Heart right ventricle (tissue), 16 donors: ENCODE data around the gene PDHX. TPM values are rescaled to one million over a fixed set of nuclear protein-coding genes. Genes with fewer than 3 reads are reported as not detected.
"Not testable (repeated sequence)": the region's sequence is repeated elsewhere in the genome, so short reads cannot be mapped to it uniquely, and the experiment has no call there.

Source experiments
- ATAC-seq, 8 donors: fragments of 200-7000 bp; cut with Tn5 transposase; one replicate each; pipeline ENCODE4 v1.9.1; 2020; ENCODE audit warnings: mild to moderate bottlenecking in 8 of 8, moderate library complexity in 8 of 8, moderate number of reproducible peaks in 1 of 8
- DNase-seq, 2 donors: peaks; one replicate each; pipeline ENCODE4 v3.0.0-alpha.2; 2020
- H3K27ac ChIP-seq, 10 donors: fragments of 200-600 bp; sonication (generic) in 2 of 10; one replicate each; pipeline versions ENCODE4 v1.5.0 to v1.8.0; 2020 to 2022; ENCODE audit warnings: mild to moderate bottlenecking in 3 of 10
- H3K27me3 ChIP-seq, 7 donors: fragments of 200-600 bp; one replicate each; pipeline ENCODE4 v1.8.0; 2021 to 2022; ENCODE audit warnings: mild to moderate bottlenecking in 2 of 7
- H3K36me3 ChIP-seq, 9 donors: fragments of 200-600 bp; sonication (generic) in 1 of 9; one replicate each; pipeline versions ENCODE4 v1.5.0 to v1.8.0; 2020 to 2022; ENCODE audit warnings: mild to moderate bottlenecking in 2 of 9
- H3K4me1 ChIP-seq, 9 donors: fragments of 200-600 bp; sonication (generic) in 1 of 9; one replicate each; pipeline versions ENCODE4 v1.5.0 to v1.8.0; 2020 to 2022; ENCODE audit warnings: mild to moderate bottlenecking in 4 of 9
- H3K4me3 ChIP-seq, 10 donors: fragments of 200-600 bp; sonication (generic) in 2 of 10; one replicate each; pipeline versions ENCODE4 v1.5.0 to v1.8.0; 2020 to 2022; ENCODE audit warnings: mild to moderate bottlenecking in 7 of 10, moderate library complexity in 2 of 10
- H3K9me3 ChIP-seq, 11 donors: fragments of 200-600 bp in 10 of 11; sonication (generic) in 2 of 11; one replicate each; pipeline versions ENCODE4 v1.5.0 to v1.8.0; 2013 to 2022; ENCODE audit warnings: mild to moderate bottlenecking in 2 of 11, control low read depth in 1 of 11, moderate library complexity in 1 of 11
- WGBS, 2 donors: extraction: QIAGEN DNeasy Blood & Tissue Kit; methylation state at CpG; one replicate each; pipeline ENCODE4 v1.1.7; 2013; ENCODE audit warnings: inconsistent platforms in 1 of 2; 5-methylcytosine and 5-hydroxymethylcytosine counted together
- intact Hi-C, 10 donors: fragments of 100-400 bp; cut with DNase I; formaldehyde crosslinking; loops; one replicate each; pipeline versions ENCODE4 v1.11.1 to v1.14.2; 2022
- polyA plus RNA-seq, 2 donors: library from polyadenylated mRNA; stranded (reverse); fragments of 200-250 nt; gene quantifications; one replicate each; pipeline ENCODE4 v1.2.3, GENCODE V29; 2013
- total RNA-seq, 10 donors: library from RNA; stranded (reverse); fragmentation: NEBNext Ultra II Directional in 3 of 10; extraction: Animal tissue kit (Norgen Biotek cat#: 25700) in 3 of 10; gene quantifications; one replicate each; pipeline versions ENCODE4 v1.2.1 to v1.2.4, GENCODE V29; 2021 to 2023
- TF ChIP-seq, protein P1 (sequence below), 9 donors: fragments of 200-600 bp; sonication (generic) in 2 of 9; IDR thresholded peaks; one replicate each; pipeline versions ENCODE4 v1.5.0 to v1.8.0; 2021 to 2022; ENCODE audit warnings: antibody characterized with exemption in 9 of 9, mild to moderate bottlenecking in 5 of 9, moderate library complexity in 1 of 9
- donor health status: Arrhythmogenic right ventricular cardiomyopathy.
- donor health status: ischemic (EF 13 %, LVEDD 7.1; RV severe dilation, severe dysfunction).
- donor health status: healthy with polysubstance abuse.
- donor health status: DM: no; HTN: yes; CAD: no.
- donor health status: DM: no; HTN: no; CAD: no.
- donor health status: ischemic (EF 25% LVEDD 6.9; RV normal size, moderate dysfunction).
- donor health status: ischemic (EF 25% LVEDD 5.7; RV mildly dilated, moderate dysfunction).
- donor health status: healthy.
- donor health status: DM: yes; HTN: yes; CAD: no.
- donor health status: Ischemic cardiomyopathy.
- donor health status: ischemic (EF 35%, LVEDD 5.7; RV mildly dilated, moderate dysfunction).
- donor health status: nonischemic (EF 11% LVEDD 7.7; RV severe dilation, severe dysfunction).
- donor health status: DM: yes; HTN: yes; CAD: no.
- donor health status: PGD.
- donor health status: ischemic (EF 29% LVEDD 5.4; RV normal size, mild dysfunction).
- donor health status: nonischemic (EF 23%, LVEDD 6.1; RV moderate dilation, normal function).

The PDHX gene
- total and polyA plus RNA-seq, 12 donors = 52.7 to 203 (median 171) TPM

DNA sequence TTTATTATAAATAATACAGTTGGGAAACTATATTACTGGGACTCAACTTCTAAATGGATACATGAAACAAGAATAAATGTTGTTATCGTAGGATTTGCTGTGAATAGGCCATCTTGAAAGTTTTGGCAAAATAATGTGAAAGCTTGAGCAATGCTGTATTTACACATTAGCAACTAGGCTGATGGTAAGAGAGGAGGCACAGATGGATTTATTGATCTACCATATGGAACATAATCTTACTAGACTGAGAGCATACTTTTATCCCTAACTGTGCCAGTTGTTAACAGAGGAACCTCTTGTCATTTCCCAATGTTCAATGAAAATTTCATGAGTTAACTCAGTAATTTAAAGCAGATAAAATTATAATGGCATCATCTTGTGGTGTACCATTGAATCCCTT, 23.0 kb upstream of the PDHX start:
- Histone ChIP-seq H3K36me3 (peaks cover 0 to 14% (median 0%) of the 10 kb centered on the region in 9 donors), H3K27ac (no peak overlapping the region), H3K4me1 (no peaks in the 10 kb centered on the region), H3K4me3 (no peak overlapping the region), H3K9me3 (peaks cover 0 to 18% (median 0%) of the 10 kb centered on the region in 11 donors), H3K27me3 (no peaks in the 10 kb centered on the region)
- TF ChIP-seq, protein P1, sequence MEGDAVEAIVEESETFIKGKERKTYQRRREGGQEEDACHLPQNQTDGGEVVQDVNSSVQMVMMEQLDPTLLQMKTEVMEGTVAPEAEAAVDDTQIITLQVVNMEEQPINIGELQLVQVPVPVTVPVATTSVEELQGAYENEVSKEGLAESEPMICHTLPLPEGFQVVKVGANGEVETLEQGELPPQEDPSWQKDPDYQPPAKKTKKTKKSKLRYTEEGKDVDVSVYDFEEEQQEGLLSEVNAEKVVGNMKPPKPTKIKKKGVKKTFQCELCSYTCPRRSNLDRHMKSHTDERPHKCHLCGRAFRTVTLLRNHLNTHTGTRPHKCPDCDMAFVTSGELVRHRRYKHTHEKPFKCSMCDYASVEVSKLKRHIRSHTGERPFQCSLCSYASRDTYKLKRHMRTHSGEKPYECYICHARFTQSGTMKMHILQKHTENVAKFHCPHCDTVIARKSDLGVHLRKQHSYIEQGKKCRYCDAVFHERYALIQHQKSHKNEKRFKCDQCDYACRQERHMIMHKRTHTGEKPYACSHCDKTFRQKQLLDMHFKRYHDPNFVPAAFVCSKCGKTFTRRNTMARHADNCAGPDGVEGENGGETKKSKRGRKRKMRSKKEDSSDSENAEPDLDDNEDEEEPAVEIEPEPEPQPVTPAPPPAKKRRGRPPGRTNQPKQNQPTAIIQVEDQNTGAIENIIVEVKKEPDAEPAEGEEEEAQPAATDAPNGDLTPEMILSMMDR (IDR thresholded peaks at IDR 0.05) = no peak
- no peak for ATAC-seq
- DNase-seq = no peak
- intact Hi-C loops = loop anchor here in 2 of 10 donors (5.0 to 10.0 kb wide), 2 partner anchors 306 to 379 kb away; partner anchors contain the start of gene ELF5 (in 1 of the 2)
- WGBS, 2 donors = 95 to 96% methylated on average over 1 of the region's 1 CpG

DNA sequence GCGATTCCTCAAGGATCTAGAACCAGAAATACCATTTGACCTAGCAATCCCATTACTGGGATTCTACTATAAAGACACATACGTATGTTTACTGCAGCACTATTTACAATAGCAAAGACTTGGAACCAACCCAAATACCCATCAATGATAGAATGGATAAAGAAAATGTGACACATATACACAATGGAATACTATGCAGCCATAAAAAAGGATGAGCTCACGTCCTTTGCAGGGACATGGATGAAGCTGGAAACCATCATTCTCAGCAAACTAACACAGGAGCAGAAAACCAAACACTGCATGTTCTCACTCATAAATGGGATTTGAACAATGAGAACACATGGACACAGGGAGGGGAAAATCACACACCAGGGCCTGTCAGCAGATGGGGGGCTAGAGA, 20.2 kb upstream of the PDHX start:
- not testable (repeated sequence) for ATAC-seq, DNase-seq, H3K36me3 ChIP-seq, H3K4me1 ChIP-seq, H3K27ac ChIP-seq, H3K4me3 ChIP-seq, H3K27me3 ChIP-seq
- intact Hi-C loops = loop anchor here in 1 of 10 donors (10.0 kb wide), 1 partner anchor 381 kb away; the partner anchor contains the start of gene ELF5
- peaks cover 0 to 46% (median 17%) of the 10 kb centered on the region in 11 donors for H3K9me3 ChIP-seq
- 92 to 93% methylated on average over 3 of the region's 3 CpGs for WGBS, 2 donors

DNA sequence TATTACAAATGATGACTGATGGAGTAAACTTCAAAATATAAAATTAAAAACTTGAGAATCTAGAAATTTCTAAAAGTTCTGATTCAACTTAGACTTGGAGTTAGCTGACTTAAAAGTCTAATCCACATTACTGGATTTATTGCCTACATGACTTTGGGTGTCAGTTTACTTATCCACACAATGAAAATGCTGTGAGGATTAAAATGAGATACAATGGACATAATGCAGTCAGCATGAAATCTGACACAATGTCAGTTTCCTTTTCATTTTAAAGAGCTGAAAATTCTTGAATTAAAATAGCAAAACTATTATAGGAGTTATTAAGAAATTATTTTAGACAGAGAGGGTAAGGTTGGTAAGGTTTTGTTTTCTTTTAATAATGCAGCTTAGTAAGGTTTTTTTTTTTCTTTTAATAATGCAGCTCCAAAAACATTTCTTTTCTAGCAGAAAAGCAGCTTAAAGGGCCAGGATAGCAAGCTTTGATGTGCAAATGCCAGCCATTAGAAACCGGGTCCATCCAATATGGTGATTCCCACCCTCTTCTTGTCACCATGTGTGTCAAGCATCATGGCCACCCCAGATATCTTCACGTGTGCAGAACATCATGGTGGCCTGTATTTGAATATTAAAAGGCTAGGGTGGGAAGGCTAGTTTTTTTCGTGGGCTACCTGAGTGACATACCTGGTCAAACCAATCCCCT, 19.1 kb upstream of the PDHX start:
- peaks cover 0 to 9% (median 0%) of the 10 kb centered on the region in 9 donors for H3K36me3 ChIP-seq
- no peak overlapping the region for H3K4me3 ChIP-seq
- WGBS, 2 donors = 95 to 97% methylated on average over 3 of the region's 3 CpGs
- no peaks in the 10 kb centered on the region for H3K27me3 ChIP-seq
- TF ChIP-seq, protein P1 (IDR thresholded peaks at IDR 0.05) = no peak
- ATAC-seq = no peak
- intact Hi-C loops = loop anchor here in 1 of 10 donors (10.0 kb wide), 1 partner anchor 383 kb away; the partner anchor contains the start of gene ELF5
- H3K9me3 ChIP-seq = peaks cover 0 to 55% (median 17%) of the 10 kb centered on the region in 11 donors
- no peak overlapping the region for H3K27ac ChIP-seq
- H3K4me1 ChIP-seq = no peaks in the 10 kb centered on the region
- no peak for DNase-seq

- 93 to 95% methylated on average over 6 to 10 of the region's 10 CpGs for WGBS, 2 donors
- no peak for DNase-seq
- no peaks in the 10 kb centered on the region for H3K4me1 ChIP-seq
- no peak overlapping the region for H3K27ac ChIP-seq
- no peaks in the 10 kb centered on the region for H3K27me3 ChIP-seq
- no peak overlapping the region for H3K4me3 ChIP-seq
- intact Hi-C loops = loop anchor here in 1 of 10 donors (10.0 kb wide), 1 partner anchor 384 kb away; the partner anchor contains the start of gene ELF5
- peaks cover 0 to 5% (median 0%) of the 10 kb centered on the region in 9 donors for H3K36me3 ChIP-seq
- TF ChIP-seq, protein P1 (IDR thresholded peaks at IDR 0.05) = no peak
- H3K9me3 ChIP-seq = peaks cover 0 to 63% (median 17%) of the 10 kb centered on the region in 11 donors
- ATAC-seq = no peak
These were observed 17.9 kb upstream of the PDHX start for GRCh38 chr11:34898474-34898873.

DNA sequence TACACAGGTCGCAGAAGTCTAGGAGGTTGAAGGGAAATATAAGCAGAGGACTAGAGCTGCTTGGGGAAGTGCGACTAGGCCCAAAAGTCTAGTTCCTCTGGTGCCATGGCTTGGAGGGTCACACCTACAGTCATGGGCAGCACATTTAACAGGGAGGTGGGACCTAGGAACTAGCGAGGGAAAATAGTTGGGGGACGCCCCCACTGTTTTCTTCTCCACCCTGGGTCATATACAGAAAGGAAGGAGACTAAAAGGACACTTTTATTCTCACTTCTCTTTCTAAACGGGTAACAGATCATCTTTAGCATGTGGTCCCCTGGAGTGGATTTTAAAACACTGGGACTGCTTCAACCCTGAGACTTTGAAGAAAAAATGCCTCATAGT, 16.8 kb upstream of the PDHX start:
- WGBS, 2 donors = 97 to 99% methylated on average over 5 of the region's 5 CpGs
- Histone ChIP-seq H3K4me1 (no peaks in the 10 kb centered on the region), H3K36me3 (peaks cover 0 to 5% (median 0%) of the 10 kb centered on the region in 9 donors), H3K27ac (no peak overlapping the region), H3K9me3 (peaks cover 0 to 63% (median 17%) of the 10 kb centered on the region in 11 donors), H3K27me3 (no peaks in the 10 kb centered on the region), H3K4me3 (no peak overlapping the region)
- intact Hi-C loops = loop anchor here in 1 of 10 donors (10.0 kb wide), 1 partner anchor 385 kb away; the partner anchor contains the start of gene ELF5
- TF ChIP-seq, protein P1 (IDR thresholded peaks at IDR 0.05) = no peak
- DNase-seq (no peak), ATAC-seq (no peak)
